HepG2 (cell line): ENCODE measurements around the gene DSTN. TPM values are rescaled to one million over a fixed set of nuclear protein-coding genes. Genes with fewer than 3 reads are reported as not detected.

Experiments
- CBFB ChIP-seq: sonication (generic); formaldehyde crosslinking; IDR thresholded peaks from 2 replicates; pipeline ENCODE4 v1.4.0; 2020; ENCODE audit warnings: missing genetic modification reagents
- DPF2 ChIP-seq: sonication (generic); formaldehyde crosslinking; IDR thresholded peaks from 2 replicates; pipeline ENCODE4 v1.4.0; 2020; ENCODE audit warnings: mild to moderate bottlenecking, low read depth, missing genetic modification reagents, borderline replicate concordance
- FIP1L1 ChIP-seq: fragments of 200-400 bp; formaldehyde crosslinking; IDR thresholded peaks from 2 replicates; pipeline ENCODE4 v1.6.1; 2018; ENCODE audit warnings: low read depth, mild to moderate bottlenecking, low read length, moderate library complexity, borderline replicate concordance; ENCODE audit not compliant: insufficient read depth
- KLF13 ChIP-seq: sonication (generic); formaldehyde crosslinking; IDR thresholded peaks from 2 replicates; pipeline ENCODE4 v1.4.0; 2020; ENCODE audit warnings: mild to moderate bottlenecking, missing genetic modification reagents
- KLF6 ChIP-seq: IDR thresholded peaks from 2 replicates; pipeline ENCODE4 v1.8.0; 2016; ENCODE audit warnings: missing biosample characterization, missing genetic modification reagents
- YEATS2 ChIP-seq: sonication (generic); formaldehyde crosslinking; IDR thresholded peaks from 2 replicates; pipeline ENCODE4 v1.4.0; 2020; ENCODE audit warnings: missing genetic modification reagents, borderline replicate concordance
- ZBTB1 ChIP-seq: sonication (generic); formaldehyde crosslinking; IDR thresholded peaks from 2 replicates; pipeline ENCODE4 v1.4.0; 2020; ENCODE audit warnings: missing genetic modification reagents, borderline replicate concordance
- ZFY ChIP-seq: sonication (generic); formaldehyde crosslinking; IDR thresholded peaks from 2 replicates; pipeline ENCODE4 v1.4.0; 2020; ENCODE audit warnings: missing genetic modification reagents
- ZNF468 ChIP-seq: sonication (generic); formaldehyde crosslinking; IDR thresholded peaks from 2 replicates; pipeline ENCODE4 v1.8.0; 2022; ENCODE audit warnings: mild to moderate bottlenecking, moderate library complexity, missing genetic modification reagents
- ZNF543 ChIP-seq: sonication (generic); formaldehyde crosslinking; IDR thresholded peaks from 2 replicates; pipeline ENCODE4 v1.4.0; 2020; ENCODE audit warnings: mild to moderate bottlenecking, missing genetic modification reagents
- ZNF558 ChIP-seq: sonication (generic); formaldehyde crosslinking; IDR thresholded peaks from 2 replicates; pipeline ENCODE4 v1.9.0; 2022; ENCODE audit warnings: mild to moderate bottlenecking, missing genetic modification reagents, borderline replicate concordance
- polyA plus RNA-seq, 8 experiments: library from polyadenylated mRNA; depleted of rRNA in 3 of 8; stranded (reverse) in 7 of 8; unstranded in 1 of 8; fragments of >200 nt; fragmentation: Illumina TruSeq in 4 of 8; extraction: Trizol in 4 of 8; gene quantifications; 2 replicates each; pipeline versions ENCODE4 v1.2.1 to v1.2.3, GENCODE V29; 2011 to 2016; ENCODE audit warnings: low read depth in 4 of 8, missing spikeins in 1 of 8, mixed read lengths in 1 of 8; ENCODE audit not compliant: insufficient read depth in 1 of 8
- total RNA-seq, 5 experiments: library from RNA; depleted of rRNA; stranded (reverse); fragments of >200 nt; fragmentation: Illumina TruSeq; extraction: Trizol; gene quantifications; 2 replicates each; pipeline ENCODE4 v1.2.3, GENCODE V29; 2016; ENCODE audit warnings: low read depth in 1 of 5
- TF ChIP-seq, protein P1 (sequence below): sonication (generic); formaldehyde crosslinking; IDR thresholded peaks from 2 replicates; pipeline ENCODE4 v1.4.0; 2020; ENCODE audit warnings: mild to moderate bottlenecking, missing genetic modification reagents
- TF ChIP-seq, protein P2 (sequence below): sonication (generic); formaldehyde crosslinking; IDR thresholded peaks from 2 replicates; pipeline ENCODE4 v1.4.0; 2020; ENCODE audit warnings: missing genetic modification reagents, borderline replicate concordance
- TF ChIP-seq, protein P3 (sequence below): sonication (generic); formaldehyde crosslinking; IDR thresholded peaks from 2 replicates; pipeline ENCODE4 v1.4.0; 2020; ENCODE audit warnings: missing genetic modification reagents, borderline replicate concordance

DSTN gene
- total and polyA plus RNA-seq, 2 of the 13 experiments (the other 11 are each of a cell fraction or from before 2014, with no cell fraction given): 27.6 to 106 TPM

DNA sequence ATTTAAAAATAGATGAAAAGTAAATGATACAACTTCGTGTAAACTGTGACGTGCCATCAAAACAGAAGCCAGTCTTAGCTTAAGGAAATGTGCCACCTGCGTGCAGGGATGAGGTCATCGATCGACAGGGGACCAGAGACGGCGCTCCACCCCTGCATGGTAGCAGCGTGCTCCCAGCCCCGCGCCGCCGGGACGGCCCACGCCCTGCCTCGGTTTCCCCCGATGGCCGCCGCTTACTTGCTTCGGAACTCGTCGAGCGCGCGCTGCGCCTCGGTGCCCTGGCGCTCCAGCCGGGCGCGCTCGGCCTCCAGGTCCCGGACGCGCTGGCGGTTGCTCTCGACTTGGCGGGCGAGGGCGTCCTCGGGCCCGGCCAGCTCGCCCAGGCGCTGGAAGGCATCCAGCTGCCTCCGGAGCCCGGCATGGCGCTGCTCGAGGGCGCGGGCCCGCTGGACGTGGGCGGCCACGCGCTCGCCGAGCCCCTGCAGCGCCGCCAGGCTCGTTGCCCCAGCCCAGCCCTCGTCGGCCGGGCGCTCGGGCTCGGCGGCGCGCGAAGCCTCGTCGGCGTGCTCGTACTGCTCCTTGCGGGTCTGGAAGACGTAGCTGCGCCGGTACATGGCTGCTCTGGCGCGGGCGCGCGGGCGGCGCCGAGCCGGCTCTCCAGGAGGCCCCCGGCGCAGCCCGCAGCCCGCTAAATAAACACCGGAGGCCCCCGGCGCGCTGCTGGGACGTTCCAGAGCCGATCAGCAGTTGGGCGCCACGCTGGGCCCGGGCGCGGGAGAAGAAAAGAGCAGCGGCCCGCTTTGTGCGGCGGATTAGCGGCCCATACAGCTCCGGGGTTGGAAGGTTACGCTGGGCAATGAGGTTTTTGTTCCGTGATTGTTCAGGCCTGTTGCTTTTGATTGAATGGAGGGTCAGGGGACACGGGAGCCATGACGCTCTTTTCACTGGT lies 38.9 kb upstream of the DSTN start, which contains the start of gene BFSP1 (continued):
- peak; percentile 89 for TF ChIP-seq ZFY (CRISPR knock-in tag)
- 0 out of 2 replicates have a peak, but pooled peaks have one; percentile 73 for TF ChIP-seq KLF6
- TF ChIP-seq ZBTB1 (CRISPR knock-in tag): no peak
- no peak for TF ChIP-seq FIP1L1
- 0 out of 2 replicates have a peak, but pooled peaks have one; percentile 69 for TF ChIP-seq ZNF543 (CRISPR knock-in tag)
- TF ChIP-seq, protein P1, sequence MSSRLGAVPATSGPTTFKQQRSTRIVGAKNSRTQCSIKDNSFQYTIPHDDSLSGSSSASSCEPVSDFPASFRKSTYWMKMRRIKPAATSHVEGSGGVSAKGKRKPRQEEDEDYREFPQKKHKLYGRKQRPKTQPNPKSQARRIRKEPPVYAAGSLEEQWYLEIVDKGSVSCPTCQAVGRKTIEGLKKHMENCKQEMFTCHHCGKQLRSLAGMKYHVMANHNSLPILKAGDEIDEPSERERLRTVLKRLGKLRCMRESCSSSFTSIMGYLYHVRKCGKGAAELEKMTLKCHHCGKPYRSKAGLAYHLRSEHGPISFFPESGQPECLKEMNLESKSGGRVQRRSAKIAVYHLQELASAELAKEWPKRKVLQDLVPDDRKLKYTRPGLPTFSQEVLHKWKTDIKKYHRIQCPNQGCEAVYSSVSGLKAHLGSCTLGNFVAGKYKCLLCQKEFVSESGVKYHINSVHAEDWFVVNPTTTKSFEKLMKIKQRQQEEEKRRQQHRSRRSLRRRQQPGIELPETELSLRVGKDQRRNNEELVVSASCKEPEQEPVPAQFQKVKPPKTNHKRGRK: peak; percentile 58; the same call in 1 of the 2 replicates
- TF ChIP-seq, protein P2, sequence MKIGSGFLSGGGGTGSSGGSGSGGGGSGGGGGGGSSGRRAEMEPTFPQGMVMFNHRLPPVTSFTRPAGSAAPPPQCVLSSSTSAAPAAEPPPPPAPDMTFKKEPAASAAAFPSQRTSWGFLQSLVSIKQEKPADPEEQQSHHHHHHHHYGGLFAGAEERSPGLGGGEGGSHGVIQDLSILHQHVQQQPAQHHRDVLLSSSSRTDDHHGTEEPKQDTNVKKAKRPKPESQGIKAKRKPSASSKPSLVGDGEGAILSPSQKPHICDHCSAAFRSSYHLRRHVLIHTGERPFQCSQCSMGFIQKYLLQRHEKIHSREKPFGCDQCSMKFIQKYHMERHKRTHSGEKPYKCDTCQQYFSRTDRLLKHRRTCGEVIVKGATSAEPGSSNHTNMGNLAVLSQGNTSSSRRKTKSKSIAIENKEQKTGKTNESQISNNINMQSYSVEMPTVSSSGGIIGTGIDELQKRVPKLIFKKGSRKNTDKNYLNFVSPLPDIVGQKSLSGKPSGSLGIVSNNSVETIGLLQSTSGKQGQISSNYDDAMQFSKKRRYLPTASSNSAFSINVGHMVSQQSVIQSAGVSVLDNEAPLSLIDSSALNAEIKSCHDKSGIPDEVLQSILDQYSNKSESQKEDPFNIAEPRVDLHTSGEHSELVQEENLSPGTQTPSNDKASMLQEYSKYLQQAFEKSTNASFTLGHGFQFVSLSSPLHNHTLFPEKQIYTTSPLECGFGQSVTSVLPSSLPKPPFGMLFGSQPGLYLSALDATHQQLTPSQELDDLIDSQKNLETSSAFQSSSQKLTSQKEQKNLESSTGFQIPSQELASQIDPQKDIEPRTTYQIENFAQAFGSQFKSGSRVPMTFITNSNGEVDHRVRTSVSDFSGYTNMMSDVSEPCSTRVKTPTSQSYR (CRISPR knock-in tag): 0 out of 2 replicates have a peak, but pooled peaks have one; percentile 23
- TF ChIP-seq KLF13 (CRISPR knock-in tag): 0 out of 2 replicates have a peak, but pooled peaks have one; percentile 30
- TF ChIP-seq ZNF468 (CRISPR knock-in tag): 0 out of 2 replicates have a peak, but pooled peaks have one; percentile 74
- no peak; the same call in 1 of the 2 replicates for TF ChIP-seq ZNF558 (CRISPR knock-in tag)
- peak; percentile 15; the same call in 1 of the 2 replicates for TF ChIP-seq CBFB
- TF ChIP-seq DPF2 (CRISPR knock-in tag): no peak
- TF ChIP-seq, protein P3, sequence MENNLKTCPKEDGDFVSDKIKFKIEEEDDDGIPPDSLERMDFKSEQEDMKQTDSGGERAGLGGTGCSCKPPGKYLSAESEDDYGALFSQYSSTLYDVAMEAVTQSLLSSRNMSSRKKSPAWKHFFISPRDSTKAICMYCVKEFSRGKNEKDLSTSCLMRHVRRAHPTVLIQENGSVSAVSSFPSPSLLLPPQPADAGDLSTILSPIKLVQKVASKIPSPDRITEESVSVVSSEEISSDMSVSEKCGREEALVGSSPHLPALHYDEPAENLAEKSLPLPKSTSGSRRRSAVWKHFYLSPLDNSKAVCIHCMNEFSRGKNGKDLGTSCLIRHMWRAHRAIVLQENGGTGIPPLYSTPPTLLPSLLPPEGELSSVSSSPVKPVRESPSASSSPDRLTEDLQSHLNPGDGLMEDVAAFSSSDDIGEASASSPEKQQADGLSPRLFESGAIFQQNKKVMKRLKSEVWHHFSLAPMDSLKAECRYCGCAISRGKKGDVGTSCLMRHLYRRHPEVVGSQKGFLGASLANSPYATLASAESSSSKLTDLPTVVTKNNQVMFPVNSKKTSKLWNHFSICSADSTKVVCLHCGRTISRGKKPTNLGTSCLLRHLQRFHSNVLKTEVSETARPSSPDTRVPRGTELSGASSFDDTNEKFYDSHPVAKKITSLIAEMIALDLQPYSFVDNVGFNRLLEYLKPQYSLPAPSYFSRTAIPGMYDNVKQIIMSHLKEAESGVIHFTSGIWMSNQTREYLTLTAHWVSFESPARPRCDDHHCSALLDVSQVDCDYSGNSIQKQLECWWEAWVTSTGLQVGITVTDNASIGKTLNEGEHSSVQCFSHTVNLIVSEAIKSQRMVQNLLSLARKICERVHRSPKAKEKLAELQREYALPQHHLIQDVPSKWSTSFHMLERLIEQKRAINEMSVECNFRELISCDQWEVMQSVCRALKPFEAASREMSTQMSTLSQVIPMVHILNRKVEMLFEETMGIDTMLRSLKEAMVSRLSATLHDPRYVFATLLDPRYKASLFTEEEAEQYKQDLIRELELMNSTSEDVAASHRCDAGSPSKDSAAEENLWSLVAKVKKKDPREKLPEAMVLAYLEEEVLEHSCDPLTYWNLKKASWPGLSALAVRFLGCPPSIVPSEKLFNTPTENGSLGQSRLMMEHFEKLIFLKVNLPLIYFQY (CRISPR knock-in tag): peak; percentile 90
- no peak for TF ChIP-seq YEATS2 (CRISPR knock-in tag)
